ENCODE results near the gene RREB1.

The RREB1 gene

GRCh38 chr6:7201732-7202541, 94.2 kb downstream of the RREB1 start:
- no peaks in the 10 kb centered on the region for H3K9me3 ChIP-seq (ENCODE audit: insufficient read depth, low read length)
- TF ChIP-seq EZH2phosphoT487 (conservative IDR thresholded peaks at IDR 0.05; ENCODE audit: low read length) = no peak
- TF ChIP-seq, protein P1, sequence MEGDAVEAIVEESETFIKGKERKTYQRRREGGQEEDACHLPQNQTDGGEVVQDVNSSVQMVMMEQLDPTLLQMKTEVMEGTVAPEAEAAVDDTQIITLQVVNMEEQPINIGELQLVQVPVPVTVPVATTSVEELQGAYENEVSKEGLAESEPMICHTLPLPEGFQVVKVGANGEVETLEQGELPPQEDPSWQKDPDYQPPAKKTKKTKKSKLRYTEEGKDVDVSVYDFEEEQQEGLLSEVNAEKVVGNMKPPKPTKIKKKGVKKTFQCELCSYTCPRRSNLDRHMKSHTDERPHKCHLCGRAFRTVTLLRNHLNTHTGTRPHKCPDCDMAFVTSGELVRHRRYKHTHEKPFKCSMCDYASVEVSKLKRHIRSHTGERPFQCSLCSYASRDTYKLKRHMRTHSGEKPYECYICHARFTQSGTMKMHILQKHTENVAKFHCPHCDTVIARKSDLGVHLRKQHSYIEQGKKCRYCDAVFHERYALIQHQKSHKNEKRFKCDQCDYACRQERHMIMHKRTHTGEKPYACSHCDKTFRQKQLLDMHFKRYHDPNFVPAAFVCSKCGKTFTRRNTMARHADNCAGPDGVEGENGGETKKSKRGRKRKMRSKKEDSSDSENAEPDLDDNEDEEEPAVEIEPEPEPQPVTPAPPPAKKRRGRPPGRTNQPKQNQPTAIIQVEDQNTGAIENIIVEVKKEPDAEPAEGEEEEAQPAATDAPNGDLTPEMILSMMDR (IDR thresholded peaks at IDR 0.05; ENCODE audit: insufficient read depth, low read length, poor library complexity, severe bottlenecking) = no peak
- H3K4me3 ChIP-seq (ENCODE audit: insufficient read depth, low read length, poor library complexity, severe bottlenecking) = no peak overlapping the region
- H3F3A ChIP-seq (ENCODE audit: insufficient read depth) = no peaks in the 10 kb centered on the region
- no peaks in the 10 kb centered on the region for H3K27me3 ChIP-seq (ENCODE audit: low read length)
- H4K20me1 ChIP-seq (ENCODE audit: low read depth, low read length) = no peaks in the 10 kb centered on the region
- no peak overlapping the region for H3K4me2 ChIP-seq (ENCODE audit: low read depth, low read length, poor library complexity, severe bottlenecking)
- H3K36me3 ChIP-seq (ENCODE audit: low read length) = no peaks in the 10 kb centered on the region
- H3K9me2 ChIP-seq (replicated peaks; ENCODE audit: insufficient read depth, low read length) = no peaks in the 10 kb centered on the region
- H3K27ac ChIP-seq (ENCODE audit: low read depth, low read length) = no peak overlapping the region
- H2AFZ ChIP-seq (ENCODE audit: low read depth, low read length, severe bottlenecking) = no peak overlapping the region
- no peaks in the 10 kb centered on the region for H3K79me2 ChIP-seq (ENCODE audit: insufficient read depth, low read length)
- no peak overlapping the region for H3K9ac ChIP-seq (ENCODE audit: low read length)

- Histone ChIP-seq H3F3A (ENCODE audit: insufficient read depth) (no peaks in the 10 kb centered on the region), H3K9ac (ENCODE audit: low read length) (no peak overlapping the region), H3K36me3 (ENCODE audit: low read length) (no peaks in the 10 kb centered on the region), H3K4me3 (ENCODE audit: insufficient read depth, low read length, poor library complexity, severe bottlenecking) (no peak overlapping the region), H3K9me3 (ENCODE audit: insufficient read depth, low read length) (no peaks in the 10 kb centered on the region), H3K27ac (ENCODE audit: low read depth, low read length) (no peak overlapping the region), H3K4me2 (ENCODE audit: low read depth, low read length, poor library complexity, severe bottlenecking) (no peak overlapping the region), H4K20me1 (ENCODE audit: low read depth, low read length) (no peaks in the 10 kb centered on the region), H2AFZ (ENCODE audit: low read depth, low read length, severe bottlenecking) (no peak overlapping the region), H3K9me2 (replicated peaks; ENCODE audit: insufficient read depth, low read length) (no peaks in the 10 kb centered on the region), H3K27me3 (ENCODE audit: low read length) (no peaks in the 10 kb centered on the region), H3K79me2 (ENCODE audit: insufficient read depth, low read length) (no peaks in the 10 kb centered on the region)
- TF ChIP-seq EZH2phosphoT487 (conservative IDR thresholded peaks at IDR 0.05; ENCODE audit: low read length) = no peak
- TF ChIP-seq, protein P1 (IDR thresholded peaks at IDR 0.05; ENCODE audit: insufficient read depth, low read length, poor library complexity, severe bottlenecking) = no peak
Measured at GRCh38 chr6:7202950-7203349, 95.2 kb downstream of the RREB1 start.

DNA sequence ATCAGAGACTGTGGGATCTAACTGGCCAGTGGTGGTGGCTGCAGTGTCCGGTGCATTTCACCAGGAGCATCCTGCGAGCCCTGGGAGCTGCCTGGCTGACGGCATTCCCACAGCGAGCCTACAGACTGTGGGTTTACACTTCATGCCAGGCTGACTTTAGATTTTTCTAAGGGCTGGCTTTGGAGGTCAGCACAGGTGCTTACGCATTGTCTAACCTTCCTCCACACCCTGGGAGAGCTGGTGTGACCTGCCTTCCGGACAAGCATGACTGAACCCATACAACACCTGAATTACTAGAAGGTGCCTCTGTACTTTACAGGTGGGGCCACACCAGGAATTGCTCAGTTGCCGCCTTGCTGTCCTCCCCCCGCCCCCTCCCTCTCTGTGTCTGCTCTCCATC, 96.2 kb downstream of the RREB1 start:
- Histone ChIP-seq H2AFZ (ENCODE audit: low read depth, low read length, severe bottlenecking) (no peak overlapping the region), H3K9me2 (replicated peaks; ENCODE audit: insufficient read depth, low read length) (no peaks in the 10 kb centered on the region), H3K36me3 (ENCODE audit: low read length) (no peaks in the 10 kb centered on the region), H3F3A (ENCODE audit: insufficient read depth) (no peaks in the 10 kb centered on the region), H3K79me2 (ENCODE audit: insufficient read depth, low read length) (no peaks in the 10 kb centered on the region), H3K9me3 (ENCODE audit: insufficient read depth, low read length) (no peaks in the 10 kb centered on the region), H3K9ac (ENCODE audit: low read length) (no peak overlapping the region), H3K4me3 (ENCODE audit: insufficient read depth, low read length, poor library complexity, severe bottlenecking) (no peak overlapping the region), H3K27me3 (ENCODE audit: low read length) (no peaks in the 10 kb centered on the region), H4K20me1 (ENCODE audit: low read depth, low read length) (no peaks in the 10 kb centered on the region), H3K27ac (ENCODE audit: low read depth, low read length) (no peak overlapping the region), H3K4me2 (ENCODE audit: low read depth, low read length, poor library complexity, severe bottlenecking) (no peak overlapping the region)
- TF ChIP-seq, protein P1 (IDR thresholded peaks at IDR 0.05; ENCODE audit: insufficient read depth, low read length, poor library complexity, severe bottlenecking) = no peak
- TF ChIP-seq EZH2phosphoT487 (conservative IDR thresholded peaks at IDR 0.05; ENCODE audit: low read length) = no peak
